Measurements from ENCODE around the gene NMRAL1.
A peak's percentile ranks its signal among the peaks of the same experiment; 100 is the strongest.

The NMRAL1 gene

GRCh38 chr16:4420505-4421105, 53.8 kb downstream of the NMRAL1 start:
- DNase-seq, result no peak

DNA sequence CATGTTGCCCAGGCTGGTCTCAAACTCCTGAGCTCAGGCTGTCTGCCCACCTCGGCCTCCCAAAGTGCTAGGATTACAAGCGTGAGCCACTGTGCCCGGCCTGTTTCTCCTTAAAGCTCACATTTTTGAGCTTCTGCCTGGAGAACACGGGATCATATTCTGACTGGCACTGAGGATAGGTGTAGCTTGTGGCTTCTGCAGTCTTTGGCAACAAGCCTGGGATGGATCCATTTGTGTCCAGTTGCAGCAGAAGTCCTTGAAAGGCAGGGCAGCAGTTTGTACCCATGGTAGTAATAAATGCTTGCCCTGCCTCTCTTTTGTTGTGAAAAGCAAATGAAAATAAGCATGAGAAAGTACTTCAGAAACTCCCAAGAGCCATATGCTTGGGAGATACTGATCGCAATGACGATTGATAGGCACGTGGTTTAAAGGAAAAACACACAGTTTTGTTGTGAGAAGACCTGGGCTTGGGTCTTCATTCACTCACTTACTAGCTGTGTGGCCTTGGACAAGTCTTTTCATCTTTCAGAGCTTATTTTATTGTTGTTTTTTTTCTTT, 54.9 kb downstream of the NMRAL1 start:
- no peak for DNase-seq

DNA sequence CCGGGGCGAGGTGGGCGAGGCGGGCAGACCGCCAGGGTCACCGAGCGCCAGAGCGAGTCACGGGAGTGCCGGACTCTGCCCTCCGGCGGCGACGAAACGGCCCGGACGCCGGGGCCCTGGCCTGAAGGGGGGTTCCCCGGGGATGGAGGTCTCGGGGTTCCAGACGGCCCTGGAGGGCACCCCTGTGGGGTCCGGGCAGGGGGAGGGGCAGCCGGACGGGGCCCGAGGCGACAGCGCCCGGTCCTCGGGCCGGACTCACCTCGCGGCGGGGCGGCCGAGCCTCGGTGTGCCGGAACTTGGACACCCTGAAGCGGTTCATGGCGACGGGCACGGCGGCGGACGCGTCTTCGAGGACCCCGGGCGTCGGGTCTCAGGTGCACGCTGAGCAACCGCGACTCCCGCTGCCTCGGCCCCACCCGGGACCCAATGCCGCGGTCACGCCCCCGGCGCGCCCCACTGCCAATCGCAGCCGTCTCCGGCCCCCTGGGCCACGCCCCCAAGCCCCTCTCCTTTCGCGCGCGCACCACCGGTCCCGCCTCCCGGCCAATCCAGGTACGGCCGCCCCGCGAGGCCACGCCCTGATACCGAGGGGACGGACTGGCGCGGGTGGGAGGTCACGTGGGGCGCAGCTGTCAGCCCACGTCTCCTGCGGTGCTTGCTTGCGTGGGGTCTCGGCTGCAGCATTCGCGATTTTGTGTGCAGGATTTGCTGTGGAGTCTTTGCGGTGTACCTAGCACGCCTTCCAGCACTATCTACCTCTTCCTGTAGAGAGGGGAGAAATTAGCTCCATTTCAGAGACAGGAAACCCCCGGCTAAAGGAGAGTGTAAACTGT, 58.0 kb downstream of the NMRAL1 start, which contains the start of gene CORO7:
TSS of gene CORO7 (minus strand) at position 397 of the 833 bp plus-strand sequence. CDS start at position 319, 78 bp downstream.
- peak; percentile 99 for DNase-seq

GRCh38 chr16:4415538-4416199, 58.8 kb downstream of the NMRAL1 start:
- DNase-seq, result peak; percentile 65

GRCh38 chr16:4414187-4414917, 60.1 kb downstream of the NMRAL1 start:
- DNase-seq, result peak; percentile 69

DNA sequence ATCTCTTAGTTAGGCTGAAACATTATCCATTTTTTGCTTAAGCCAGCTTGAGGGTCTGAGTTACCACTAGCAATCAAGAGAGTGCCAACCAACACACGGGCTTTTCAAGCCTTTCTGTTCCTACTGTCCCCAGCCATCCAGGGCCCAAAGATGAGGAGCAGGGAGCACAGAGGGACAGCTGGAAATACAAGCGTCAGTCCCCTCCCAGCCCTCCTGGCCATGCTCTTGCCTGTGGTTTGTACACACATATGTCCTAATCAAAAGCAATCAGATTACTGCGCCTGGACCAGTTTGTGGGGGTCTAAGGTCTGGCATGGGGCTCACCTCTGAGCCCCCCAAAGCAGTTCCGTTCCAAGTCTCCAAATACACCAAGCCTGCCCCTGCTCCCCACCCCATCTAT, 61.6 kb downstream of the NMRAL1 start:
- no peak for DNase-seq

DNA sequence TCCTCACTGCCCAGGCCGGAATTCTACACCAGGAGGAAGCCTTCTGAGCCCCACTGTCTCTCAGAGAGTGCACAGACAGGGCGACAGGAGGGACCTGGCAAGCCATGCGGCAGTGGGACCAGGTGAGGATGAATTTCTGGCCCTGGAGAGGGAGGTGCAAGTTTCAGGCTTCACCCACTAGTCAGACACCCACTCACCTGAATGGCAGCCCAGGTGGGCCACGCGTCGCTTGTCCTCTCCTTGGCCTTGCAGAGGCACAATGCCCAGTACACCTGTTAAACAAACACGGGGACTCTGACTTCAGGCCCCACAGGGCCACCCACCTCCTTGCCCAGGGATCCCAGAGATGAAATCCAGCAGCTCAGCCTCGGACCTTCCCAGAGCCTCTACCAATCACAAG, 62.3 kb downstream of the NMRAL1 start:
- DNase-seq, result no peak

All from activated T-cell treated with anti-CD3 and anti-CD28 coated beads, Interleukin-2, amount 50 U/mL, for 1 hour (primary cell).